NCI-H2171 treated with DMSO at 0.1 percent for 48 hours (cell line): Measurements from ENCODE around the gene LRRFIP1.
"Not testable (repeated sequence)": the region's sequence is repeated elsewhere in the genome, so short reads cannot be mapped to it uniquely, and the experiment has no call there.

Source experiments
- DNase-seq: peaks from one replicate; lab custom pipeline; 2025; lab: John Stamatoyannopoulos, UW

LRRFIP1 gene

GRCh38 chr2:237686659-237687136, 59.3 kb downstream of the LRRFIP1 start:
- no peak for DNase-seq

GRCh38 chr2:237688081-237688480, 60.7 kb downstream of the LRRFIP1 start:
- DNase-seq: no peak

- DNase-seq: not testable (repeated sequence)
Measured at GRCh38 chr2:237688541-237688940, 61.2 kb downstream of the LRRFIP1 start.

GRCh38 chr2:237689336-237690131, 62.1 kb downstream of the LRRFIP1 start:
- DNase-seq: no peak

GRCh38 chr2:237691029-237691907, 63.9 kb downstream of the LRRFIP1 start:
- no peak for DNase-seq

GRCh38 chr2:237691908-237692600, 64.7 kb downstream of the LRRFIP1 start:
- peak; percentile 52 for DNase-seq

GRCh38 chr2:237692601-237693290, 65.4 kb downstream of the LRRFIP1 start:
- no peak for DNase-seq

- no peak for DNase-seq
Measured at GRCh38 chr2:237693291-237693994, 66.1 kb downstream of the LRRFIP1 start.

GRCh38 chr2:237694415-237695194, 67.2 kb downstream of the LRRFIP1 start:
- no peak for DNase-seq

- DNase-seq: no peak
Measured at GRCh38 chr2:237695201-237695780, 67.9 kb downstream of the LRRFIP1 start.

GRCh38 chr2:237696461-237696860, 69.1 kb downstream of the LRRFIP1 start:
- DNase-seq: no peak

GRCh38 chr2:237697586-237698357, 70.4 kb downstream of the LRRFIP1 start:
- DNase-seq: no peak

GRCh38 chr2:237698358-237698694, 70.9 kb downstream of the LRRFIP1 start:
- DNase-seq: no peak

GRCh38 chr2:237699870-237700511, 72.6 kb downstream of the LRRFIP1 start:
- no peak for DNase-seq

GRCh38 chr2:237700512-237701032, 73.2 kb downstream of the LRRFIP1 start:
- DNase-seq: no peak

- no peak for DNase-seq
Measured at GRCh38 chr2:237701033-237701858, 73.9 kb downstream of the LRRFIP1 start.

GRCh38 chr2:237701859-237702390, 74.5 kb downstream of the LRRFIP1 start:
- no peak for DNase-seq
